Cerebellar cortex (tissue), 1 donor: ENCODE measurements around the gene OPCML.

Experiments
- DNase-seq: peaks from one replicate; pipeline ENCODE4 v3.0.0-alpha.2; 2015; ENCODE audit warnings: low spot score

The OPCML gene

GRCh38 chr11:133072378-133072777, 459.9 kb downstream of the OPCML start:
- no peak for DNase-seq

- no peak for DNase-seq
Observed at GRCh38 chr11:133070791-133071190, 461.5 kb downstream of the OPCML start.

GRCh38 chr11:133070021-133070713, 462.1 kb downstream of the OPCML start:
- no peak for DNase-seq

GRCh38 chr11:133065847-133066485, 466.3 kb downstream of the OPCML start:
- DNase-seq: no peak

GRCh38 chr11:133064961-133065360, 467.3 kb downstream of the OPCML start:
- no peak for DNase-seq

- DNase-seq: peak; percentile 79
Observed at GRCh38 chr11:133064152-133064877, 468.0 kb downstream of the OPCML start.

GRCh38 chr11:133058501-133058900, 473.8 kb downstream of the OPCML start:
- no peak for DNase-seq

- no peak for DNase-seq
Observed at GRCh38 chr11:133053124-133053776, 479.1 kb downstream of the OPCML start.

GRCh38 chr11:133052537-133052936, 479.8 kb downstream of the OPCML start:
- peak; percentile 14 for DNase-seq

- no peak for DNase-seq
Observed at GRCh38 chr11:133049244-133050019, 482.9 kb downstream of the OPCML start.

- no peak for DNase-seq
Observed at GRCh38 chr11:133048270-133048669, 484.0 kb downstream of the OPCML start.

- no peak for DNase-seq
Observed at GRCh38 chr11:133047771-133048115, 484.6 kb downstream of the OPCML start.

GRCh38 chr11:133047036-133047770, 485.1 kb downstream of the OPCML start:
- DNase-seq: no peak

- no peak for DNase-seq
Observed at GRCh38 chr11:133046252-133046651, 486.0 kb downstream of the OPCML start.

- no peak for DNase-seq
Observed at GRCh38 chr11:133041928-133042882, 490.1 kb downstream of the OPCML start.

- DNase-seq: no peak
Observed at GRCh38 chr11:133041181-133041580, 491.1 kb downstream of the OPCML start.

GRCh38 chr11:133040289-133040900, 491.9 kb downstream of the OPCML start:
- DNase-seq: no peak

GRCh38 chr11:133038850-133039249, 493.5 kb downstream of the OPCML start:
- DNase-seq: peak; percentile 76

GRCh38 chr11:133034929-133035328, 497.4 kb downstream of the OPCML start:
- DNase-seq: no peak

GRCh38 chr11:133029107-133029506, 503.2 kb downstream of the OPCML start:
- no peak for DNase-seq
